GM12878 (cell line): Measurements from ENCODE around the gene NDUFV1. TPM values are rescaled to one million over a fixed set of nuclear protein-coding genes. Genes with fewer than 3 reads are reported as not detected.

Source experiments
- ATAC-seq: fragments of 200-7000 bp; cut with Tn5 transposase; 3 replicates; pipeline ENCODE4 v1.9.1; 2020; ENCODE audit warnings: mild to moderate bottlenecking, moderate library complexity
- BruUV-seq: library from RNA; stranded (reverse); fragments of 400-500 nt; replicated peaks from 2 replicates; lab custom pipeline; 2021; lab: Mats Ljungman, UMichigan
- CTCF ChIA-PET: fragments of 300-600 bp; sonication (Branson Sonifier 250); formaldehyde crosslinking; extraction: SDS; loops from one replicate; lab custom pipeline; 2021; ENCODE audit warnings: inconsistent platforms; lab: Yijun Ruan, JAX
- POLR2A ChIA-PET: fragments of 350-600 bp; formaldehyde crosslinking; extraction: SDS; loops from one replicate; lab custom pipeline; 2021; ENCODE audit warnings: inconsistent platforms; lab: Charles Lee
- RAD21 ChIA-PET: fragments of 300-600 bp; sonication (Branson Sonifier 250); formaldehyde crosslinking; loops from one replicate; lab custom pipeline; 2023; ENCODE audit warnings: antibody characterized with exemption; ENCODE audit not compliant: unreplicated experiment; lab: Charles Lee
- SMC1A ChIA-PET: fragments of 300-600 bp; sonication (Branson Sonifier 250); formaldehyde crosslinking; loops from one replicate; lab custom pipeline; 2023; ENCODE audit not compliant: unreplicated experiment, uncharacterized antibody; lab: Charles Lee
- DNase-seq: peaks from one replicate; pipeline ENCODE4 v3.0.0-alpha.2; 2011; ENCODE audit warnings: low read depth, low spot score
- FAIRE-seq: peaks from 3 replicates; lab custom pipeline; 2011; peaks lifted over from hg19 to GRCh38; lab: Jason Lieb, UNC
- H2AFZ ChIP-seq: 2 replicates; pipeline ENCODE4 v1.6.0; 2011; ENCODE audit warnings: low read depth, low read length, control low read depth; ENCODE audit not compliant: control insufficient read depth
- H3K27ac ChIP-seq: 2 replicates; pipeline ENCODE4 v1.5.1; 2011; ENCODE audit warnings: control low read depth; ENCODE audit not compliant: control insufficient read depth, insufficient read depth
- H3K27me3 ChIP-seq, 2 experiments: replicated peaks in 1 of 2; 2 replicates each; pipeline versions ENCODE4 v1.6.0 to v1.6.1; 2011; ENCODE audit warnings: low read length in 1 of 2; ENCODE audit not compliant: control insufficient read depth in 2 of 2, insufficient read depth in 2 of 2
- H3K36me3 ChIP-seq, 2 experiments: 2 replicates each; pipeline ENCODE4 v1.5.1; 2011; ENCODE audit warnings: low read length in 1 of 2; ENCODE audit not compliant: control insufficient read depth in 2 of 2, insufficient read depth in 2 of 2
- H3K4me1 ChIP-seq: 2 replicates; pipeline ENCODE4 v1.6.1; 2011; ENCODE audit warnings: mild to moderate bottlenecking, low read length, moderate library complexity, mixed read lengths; ENCODE audit not compliant: control insufficient read depth, insufficient read depth
- H3K4me2 ChIP-seq: 2 replicates; pipeline ENCODE4 v1.6.0; 2011; ENCODE audit warnings: control low read depth; ENCODE audit not compliant: control insufficient read depth, insufficient read depth
- H3K4me3 ChIP-seq: fragments of 200-600 bp; sonication (generic); 2 replicates; pipeline ENCODE4 v1.5.1; 2016
- H3K79me2 ChIP-seq: 2 replicates; pipeline ENCODE4 v1.6.0; 2011; ENCODE audit warnings: low read length; ENCODE audit not compliant: control insufficient read depth, insufficient read depth
- H3K9ac ChIP-seq: 2 replicates; pipeline ENCODE4 v1.8.0; 2011; ENCODE audit warnings: low read length, control low read depth, mixed read lengths; ENCODE audit not compliant: control insufficient read depth, insufficient read depth
- H3K9me3 ChIP-seq: replicated peaks from 3 replicates; pipeline ENCODE4 v1.5.1; 2011; ENCODE audit warnings: mild to moderate bottlenecking, low read length; ENCODE audit not compliant: control insufficient read depth, insufficient read depth
- H4K20me1 ChIP-seq: 2 replicates; pipeline ENCODE4 v1.6.0; 2011; ENCODE audit not compliant: control insufficient read depth, insufficient read depth
- BHLHE40 ChIP-seq, 2 experiments: fragments of 450-650 bp in 1 of 2; IDR thresholded peaks; 2 replicates each; pipeline ENCODE4 v1.6.1; 2011 to 2017; ENCODE audit warnings: low read depth in 2 of 2, borderline replicate concordance in 1 of 2, improper control_type of control experiment in 1 of 2, low read length in 1 of 2, mild to moderate bottlenecking in 1 of 2
- CREB1 ChIP-seq: IDR thresholded peaks from 2 replicates; pipeline ENCODE4 v1.6.1; 2012; ENCODE audit warnings: low read depth, mild to moderate bottlenecking, inconsistent platforms
- NFYB ChIP-seq: IDR thresholded peaks from 2 replicates; pipeline ENCODE4 v1.6.1; 2011; ENCODE audit warnings: low read depth, mild to moderate bottlenecking, low read length, improper control_type of control experiment, moderate library complexity; ENCODE audit not compliant: insufficient read depth
- NR2F1 ChIP-seq: fragments of 450-650 bp; conservative IDR thresholded peaks from 2 replicates; pipeline ENCODE4 v1.6.1; 2017; ENCODE audit warnings: mild to moderate bottlenecking
- SP1 ChIP-seq: IDR thresholded peaks from one replicate; pipeline ENCODE4 v1.6.1; 2011; ENCODE audit warnings: low read depth, low read length
- STAT1 ChIP-seq: fragments of 450-650 bp; conservative IDR thresholded peaks from 2 replicates; pipeline ENCODE4 v1.6.1; 2014; ENCODE audit warnings: antibody characterized with exemption, mild to moderate bottlenecking
- STAT3 ChIP-seq: IDR thresholded peaks from 2 replicates; pipeline ENCODE4 v1.6.1; 2011; ENCODE audit warnings: low read depth, low read length, improper control_type of control experiment
- TCF7 ChIP-seq: IDR thresholded peaks from 2 replicates; pipeline ENCODE4 v1.6.1; 2014; ENCODE audit warnings: antibody characterized with exemption, borderline replicate concordance
- ZZZ3 ChIP-seq: IDR thresholded peaks from 2 replicates; pipeline ENCODE4 v1.6.1; 2011; ENCODE audit warnings: low read depth; ENCODE audit not compliant: control insufficient read depth, insufficient read length
- WGBS: methylation state at CpG from one replicate; pipeline ENCODE4 v1.1.6; 2016; ENCODE audit warnings: low lambda C conversion rate; ENCODE audit not compliant: insufficient replicate concordance, insufficient coverage; ENCODE audit errors: missing lambda C conversion rate; 5-methylcytosine and 5-hydroxymethylcytosine counted together
- in situ Hi-C: fragments of 300-500 bp; cut with MboI; formaldehyde crosslinking; loops from 9 replicates; pipeline ENCODE4 v1.14.3; 2018; ENCODE audit warnings: mixed read lengths
- intact Hi-C: fragments of 100-400 bp; cut with micrococcal nuclease; formaldehyde crosslinking; loops from one replicate; pipeline ENCODE4 v1.14.2; 2022; ENCODE audit not compliant: unreplicated experiment
- polyA plus RNA-seq, 11 experiments: library from polyadenylated mRNA; depleted of rRNA in 4 of 11; unstranded in 6 of 11; stranded (reverse) in 5 of 11; fragments of >200 nt; fragmentation: Nextera tagmentation in 4 of 11; fragmentation: Illumina TruSeq in 1 of 11; extraction: Ambion mirVana in 4 of 11; extraction: Trizol in 1 of 11; gene quantifications; 1 replicate in 1 of 11; 2 replicates in 10 of 11; pipeline versions ENCODE4 v1.2.1 to v1.2.3, GENCODE V29; 2011 to 2016; ENCODE audit warnings: inconsistent platforms in 2 of 11, missing spikeins in 2 of 11, low read depth in 1 of 11
- total RNA-seq, 4 experiments: library from RNA; depleted of rRNA in 3 of 4; stranded (reverse); fragments of >200 nt in 3 of 4; fragmentation: Illumina TruSeq in 1 of 4; extraction: Trizol in 1 of 4; gene quantifications; 2 replicates each; pipeline versions ENCODE4 v1.2.1 to v1.2.3, GENCODE V29; 2013 to 2021

The NDUFV1 gene
- total and polyA plus RNA-seq, 10 of the 15 experiments (the other 5 are each of a cell fraction or from before 2014, with no cell fraction given): 8.2 to 380 (median 231) TPM

DNA sequence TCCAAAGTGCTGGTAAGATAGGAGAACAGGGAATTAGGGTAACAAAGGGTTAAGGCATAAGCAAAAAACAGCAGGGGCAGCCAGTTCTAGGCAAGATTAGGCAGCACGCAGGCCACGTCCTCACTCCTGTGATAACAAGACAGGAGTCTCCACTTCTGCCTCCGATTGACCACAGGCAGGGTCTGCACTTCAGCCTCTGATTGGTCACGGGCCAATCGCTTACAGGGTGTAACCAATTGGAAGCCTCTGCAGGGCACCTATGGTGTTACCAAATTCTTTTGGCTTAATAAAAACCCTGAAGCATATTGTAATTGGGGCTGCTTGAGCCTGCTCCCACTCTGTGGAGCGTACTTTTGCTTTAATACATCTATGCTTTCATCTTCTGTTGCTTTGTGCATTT is 35.3 kb upstream of the NDUFV1 start:
- SMC1A ChIA-PET: interaction anchor here (1.0 to 4.6 kb wide), 4 partner anchors 10 to 58 kb away, joined by 3 to 17 read pairs (median 6); partner anchors contain the start of gene GSTP1
- TF ChIP-seq CREB1: no peak
- 0 out of 2 replicates have a peak, but pooled peaks have one; percentile 37 for TF ChIP-seq NFYB
- TF ChIP-seq, all 136 proteins: peak for 1
- FAIRE-seq (no peak), DNase-seq (no peak), ATAC-seq (no peak)
- H3K4me3 ChIP-seq: no peak overlapping the region
- WGBS: 60% methylated on average over 6 of the region's 6 CpGs
- in situ Hi-C loops (no loop called here), intact Hi-C loops (loop anchor here (5.0 kb wide), 1 partner anchor 41 kb away; no protein-coding TSS in a partner anchor)
- POLR2A ChIA-PET: interaction anchor here (1.1 kb wide), 1 partner anchor 9 kb away, joined by 3 read pairs; no protein-coding TSS in a partner anchor
- no peaks in the 10 kb centered on the region for H3K27me3 ChIP-seq
- no TSS peak for BruUV-seq
- no peak overlapping the region for H3K27ac ChIP-seq
- no peak overlapping the region for H3K4me2 ChIP-seq
- no peaks in the 10 kb centered on the region for H3K79me2 ChIP-seq
- RAD21 ChIA-PET: interaction anchor here (0.6 to 1.4 kb wide), 3 partner anchors 8 to 88 kb away, joined by 3 to 5 read pairs (median 3); no protein-coding TSS in a partner anchor
- H3K4me1 ChIP-seq: peaks cover 5% of the 10 kb centered on the region
- CTCF ChIA-PET: interaction anchor here (1.1 to 4.4 kb wide), 16 partner anchors 11 to 190 kb away, joined by 3 to 35 read pairs (median 5); partner anchors contain the start of genes GSTP1 and NUDT8
- H3K36me3 ChIP-seq: no peaks in the 10 kb centered on the region
- H3K9ac ChIP-seq: no peak overlapping the region
- peaks cover 3% of the 10 kb centered on the region; the same call in 1 of the 3 replicates for H3K9me3 ChIP-seq
- H4K20me1 ChIP-seq: no peaks in the 10 kb centered on the region
- no peak overlapping the region for H2AFZ ChIP-seq

DNA sequence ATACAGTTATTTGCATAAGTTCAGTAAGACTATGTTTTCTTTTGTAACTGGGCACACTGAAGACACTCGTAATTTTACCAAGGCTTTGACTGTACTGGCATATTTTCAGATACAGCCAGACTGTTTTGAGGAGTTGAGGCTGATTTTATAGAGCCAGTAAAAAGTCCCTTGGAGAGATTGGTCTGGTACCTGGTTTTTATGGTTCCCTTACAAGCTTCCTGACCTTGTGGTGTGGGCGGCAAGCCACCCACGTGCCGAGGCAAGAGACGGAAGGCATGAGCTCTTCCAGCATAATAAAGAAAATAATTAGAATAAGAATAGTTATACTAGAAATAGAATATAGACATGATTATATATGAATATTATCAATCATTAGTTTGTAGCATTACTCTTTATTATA is 34.4 kb upstream of the NDUFV1 start:
- TF ChIP-seq SP1: no peak
- no peak for TF ChIP-seq STAT1
- TF ChIP-seq ZZZ3: no peak
- TF ChIP-seq BHLHE40 (IDR thresholded peaks at IDR 0.05; ENCODE audit: borderline replicate concordance in 1 of 2, low read depth in 2 of 2, low read length in 1 of 2): no peak
- no peak for TF ChIP-seq STAT3
- no peak for TF ChIP-seq TCF7
- no peak for TF ChIP-seq NR2F1
- Histone ChIP-seq H3K27ac (no peak overlapping the region), H3K4me2 (no peak overlapping the region), H3K9ac (no peak overlapping the region), H3K4me1 (peaks cover 5% of the 10 kb centered on the region), H3K27me3 (no peaks in the 10 kb centered on the region; a peak in 1 of 4 replicates), H2AFZ (no peak overlapping the region), H3K9me3 (peaks cover 3% of the 10 kb centered on the region; the same call in 1 of the 3 replicates), H3K4me3 (no peak overlapping the region), H3K36me3 (no peaks in the 10 kb centered on the region), H4K20me1 (no peaks in the 10 kb centered on the region), H3K79me2 (no peaks in the 10 kb centered on the region)
- no TSS peak for BruUV-seq
- ATAC-seq (no peak), DNase-seq (no peak), FAIRE-seq (no peak)
- in situ Hi-C loops: no loop called here
- POLR2A ChIA-PET: interaction anchor here (1.1 kb wide), 1 partner anchor 10 kb away, joined by 3 read pairs; no protein-coding TSS in a partner anchor
- CTCF ChIA-PET: interaction anchor here (0.6 to 4.4 kb wide), 26 partner anchors 8 to 516 kb away, joined by 3 to 35 read pairs (median 4); partner anchors contain the start of genes GSTP1, NUDT8 and POLD4
- intact Hi-C loops: loop anchor here (2.0 to 5.0 kb wide), 2 partner anchors 40 to 86 kb away; no protein-coding TSS in a partner anchor
- SMC1A ChIA-PET: interaction anchor here (0.6 to 4.6 kb wide), 9 partner anchors 10 to 187 kb away, joined by 3 to 17 read pairs (median 3); partner anchors contain the start of gene GSTP1
- RAD21 ChIA-PET: interaction anchor here (0.9 to 1.4 kb wide), 7 partner anchors 9 to 220 kb away, joined by 3 to 5 read pairs (median 3); partner anchors contain the start of genes ACY3 and NUDT8
- under 1% methylated on average over 5 of the region's 5 CpGs for WGBS
